HG02571 (cell line): ENCODE results near the gene MRPS35.

Source experiments
- ATAC-seq: cut with Tn5 transposase; IDR thresholded peaks from one replicate; pipeline ENCODE4 v1.9.1; 2021; ENCODE audit warnings: mild to moderate bottlenecking, moderate library complexity; ENCODE audit not compliant: unreplicated experiment

MRPS35 gene

DNA sequence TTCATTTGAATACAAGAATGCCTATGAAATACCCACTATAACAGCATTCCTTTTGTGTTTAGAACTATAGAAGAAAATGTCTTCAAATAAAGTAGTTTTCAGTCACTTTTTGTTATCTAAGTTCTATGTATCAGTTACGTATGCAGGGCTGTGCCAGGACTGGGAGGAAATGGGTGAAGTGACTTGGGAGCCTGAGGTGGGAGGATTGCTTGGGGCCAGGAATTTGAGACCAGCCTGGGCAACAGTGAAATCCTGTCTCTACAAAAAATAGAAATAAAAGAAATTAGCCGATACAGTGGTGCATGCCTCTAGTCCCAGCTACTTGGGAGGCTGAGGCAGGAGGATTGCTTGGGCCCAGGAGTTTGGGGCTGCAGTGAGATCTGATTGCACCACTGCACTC lies 92.3 kb downstream of the MRPS35 start:
- no peak for ATAC-seq

DNA sequence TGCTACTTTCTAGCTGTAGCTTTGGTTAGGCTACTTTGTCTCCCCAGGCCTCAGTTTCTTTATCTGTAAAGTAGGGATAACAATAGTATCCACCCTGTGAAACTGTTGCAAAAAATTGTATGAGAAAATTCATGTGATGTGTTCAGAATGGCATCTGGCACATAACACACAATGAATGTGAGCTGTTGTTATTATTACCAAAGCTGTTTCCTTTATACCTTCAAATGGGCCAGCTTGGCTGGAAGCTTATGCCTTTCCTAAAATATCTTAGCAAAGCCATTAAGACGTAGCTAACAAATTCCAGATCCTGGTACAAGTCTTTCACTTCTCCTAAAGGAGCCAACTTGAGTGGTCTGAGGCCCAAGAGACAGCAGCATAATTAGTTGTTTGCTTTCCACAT lies 94.6 kb downstream of the MRPS35 start:
- no peak for ATAC-seq
